Psoas muscle (tissue), 8 donors: Measurements from ENCODE around the gene OR2Y1. TPM values are rescaled to one million over a fixed set of nuclear protein-coding genes. Genes with fewer than 3 reads are reported as not detected.

ENCODE experiments used
- ATAC-seq, 4 donors: fragments of 200-7000 bp; cut with Tn5 transposase; one replicate each; pipeline ENCODE4 v1.9.1; 2020; ENCODE audit warnings: moderate library complexity in 3 of 4, mild to moderate bottlenecking in 2 of 4
- DNase-seq, 2 donors: peaks; one replicate each; pipeline ENCODE4 v3.0.0-alpha.2; 2020
- H3K27ac ChIP-seq: fragments of 200-600 bp; one replicate; pipeline ENCODE4 v1.8.0; 2022
- H3K27me3 ChIP-seq, 3 donors: fragments of 200-600 bp in 1 of 3; one replicate each; pipeline versions ENCODE4 v1.6.1 to v1.8.0; 2013 to 2022; ENCODE audit warnings: low read length in 2 of 3, mild to moderate bottlenecking in 2 of 3, moderate library complexity in 1 of 3; ENCODE audit not compliant: insufficient read depth in 3 of 3
- H3K36me3 ChIP-seq, 2 donors: fragments of 200-600 bp in 1 of 2; one replicate each; pipeline versions ENCODE4 v1.6.1 to v1.8.0; 2013 to 2022; ENCODE audit warnings: low read depth in 1 of 2, mild to moderate bottlenecking in 1 of 2, moderate library complexity in 1 of 2; ENCODE audit not compliant: insufficient read depth in 1 of 2
- H3K4me1 ChIP-seq: fragments of 200-600 bp; one replicate; pipeline ENCODE4 v1.8.0; 2022
- H3K4me3 ChIP-seq: fragments of 200-600 bp; one replicate; pipeline ENCODE4 v1.8.0; 2022; ENCODE audit warnings: mild to moderate bottlenecking
- H3K9me3 ChIP-seq: fragments of 200-600 bp; one replicate; pipeline ENCODE4 v1.8.0; 2022
- CTCF ChIP-seq: fragments of 200-600 bp; IDR thresholded peaks from one replicate; pipeline ENCODE4 v1.8.0; 2022; ENCODE audit warnings: antibody characterized with exemption
- WGBS, 3 donors: extraction: QIAGEN DNeasy Blood & Tissue Kit; methylation state at CpG; one replicate each; pipeline versions ENCODE4 v1.1.6 to v1.1.7; 2013; 5-methylcytosine and 5-hydroxymethylcytosine counted together
- intact Hi-C, 2 donors: fragments of 100-400 bp; cut with DNase I; formaldehyde crosslinking; loops; one replicate each; pipeline versions ENCODE4 v1.11.0 to v1.14.2; 2022
- polyA plus RNA-seq, 3 donors: library from polyadenylated mRNA; stranded (reverse); fragments of 200-250 nt; gene quantifications; one replicate each; pipeline ENCODE4 v1.2.3, GENCODE V29; 2013
- total RNA-seq, 4 donors: library from RNA; stranded (reverse); fragmentation: NEBNext Ultra II Directional in 2 of 4; extraction: Animal tissue kit (Norgen Biotek cat#: 25700) in 2 of 4; gene quantifications; one replicate each; pipeline versions ENCODE4 v1.2.1 to v1.2.4, GENCODE V29; 2021 to 2023
- donor health status: healthy with polysubstance abuse.
- donor health status: DM: no; HTN: no; CAD: no; lungs with moderate emphysema.
- donor health status: Bipolar disorder and iron deficiency.
- donor health status: healthy.
- donor health status: DM: yes; HTN: yes; CAD: no.
- donor health status: DM: no; HTN: no; CAD: no.
- donor health status: DM: no; HTN: no; CAD: no.
- donor health status: DM: yes; HTN: yes; CAD: no.

The OR2Y1 gene
- total and polyA plus RNA-seq, 7 donors = not detected

- intact Hi-C loops = no loop called here
- no peaks in the 10 kb centered on the region for H3K4me1 ChIP-seq
- no peak overlapping the region for H3K4me3 ChIP-seq
- WGBS, 3 donors = 60 to 64% (median 60%) methylated on average over 5 of the region's 5 CpGs
- no peak for DNase-seq
- H3K36me3 ChIP-seq = no peaks in the 10 kb centered on the region
- no peak for TF ChIP-seq CTCF
- peaks cover 0 to 8% (median 4%) of the 10 kb centered on the region in 3 donors for H3K27me3 ChIP-seq
- ATAC-seq = no peak
- no peak overlapping the region for H3K27ac ChIP-seq
- no peaks in the 10 kb centered on the region for H3K9me3 ChIP-seq
Measured at GRCh38 chr5:180723936-180724335, 15.9 kb downstream of the OR2Y1 start.

GRCh38 chr5:180720486-180720885, 19.4 kb downstream of the OR2Y1 start:
- no peak for ATAC-seq
- Histone ChIP-seq H3K9me3 (no peaks in the 10 kb centered on the region), H3K27me3 (peaks cover 0 to 2% (median 0%) of the 10 kb centered on the region in 3 donors), H3K27ac (no peak overlapping the region), H3K4me1 (no peaks in the 10 kb centered on the region), H3K36me3 (no peaks in the 10 kb centered on the region), H3K4me3 (no peak overlapping the region)
- intact Hi-C loops = no loop called here
- DNase-seq = no peak
- 75 to 86% (median 77%) methylated on average over 9 of the region's 9 CpGs for WGBS, 3 donors
- TF ChIP-seq CTCF = no peak

GRCh38 chr5:180719781-180720180, 20.1 kb downstream of the OR2Y1 start:
- ATAC-seq (no peak), DNase-seq (no peak)
- H3K4me3 ChIP-seq = no peak overlapping the region
- no peaks in the 10 kb centered on the region for H3K4me1 ChIP-seq
- peaks cover 0 to 2% (median 0%) of the 10 kb centered on the region in 3 donors for H3K27me3 ChIP-seq
- WGBS, 3 donors = 75 to 78% (median 77%) methylated on average over 2 of the region's 2 CpGs
- H3K36me3 ChIP-seq = no peaks in the 10 kb centered on the region
- no peaks in the 10 kb centered on the region for H3K9me3 ChIP-seq
- no peak overlapping the region for H3K27ac ChIP-seq
- no peak for TF ChIP-seq CTCF
- intact Hi-C loops = no loop called here

- intact Hi-C loops = no loop called here
- DNase-seq (no peak), ATAC-seq (no peak)
- H3K9me3 ChIP-seq = no peaks in the 10 kb centered on the region
- H3K27ac ChIP-seq = no peak overlapping the region
- H3K36me3 ChIP-seq = no peaks in the 10 kb centered on the region
- no peaks in the 10 kb centered on the region for H3K4me1 ChIP-seq
- peak; percentile 22 for TF ChIP-seq CTCF
- peaks cover 0 to 4% (median 0%) of the 10 kb centered on the region in 3 donors for H3K27me3 ChIP-seq
- WGBS, 3 donors = 38 to 40% (median 40%) methylated on average over 6 of the region's 6 CpGs
- no peak overlapping the region for H3K4me3 ChIP-seq
Measured at GRCh38 chr5:180718810-180719453, 20.9 kb downstream of the OR2Y1 start.

GRCh38 chr5:180717989-180718388, 21.9 kb downstream of the OR2Y1 start:
- Histone ChIP-seq H3K27ac (no peak overlapping the region), H3K36me3 (no peaks in the 10 kb centered on the region), H3K4me3 (no peak overlapping the region), H3K4me1 (no peaks in the 10 kb centered on the region), H3K9me3 (no peaks in the 10 kb centered on the region), H3K27me3 (peaks cover 0 to 6% (median 0%) of the 10 kb centered on the region in 3 donors)
- DNase-seq (no peak), ATAC-seq (no peak)
- TF ChIP-seq CTCF = no peak
- intact Hi-C loops = no loop called here
- 45 to 77% (median 75%) methylated on average over 1 of the region's 1 CpG for WGBS, 3 donors
